Erythroblast (primary cell): ENCODE measurements around the gene NOL4L.

ENCODE experiments used
- GATA1 ChIP-seq: IDR thresholded peaks from 2 replicates; pipeline ENCODE4 v1.6.1; 2011; ENCODE audit warnings: low read depth, mild to moderate bottlenecking, control low read depth, low read length, moderate library complexity
- POLR2A ChIP-seq: IDR thresholded peaks from 2 replicates; pipeline ENCODE4 v1.6.1; 2011; ENCODE audit warnings: mild to moderate bottlenecking, low read length

- TF ChIP-seq POLR2A = no peak
- no peak for TF ChIP-seq GATA1
These were observed 35.3 kb downstream of the NOL4L start for GRCh38 chr20:32549842-32550241.
